HepG2 (cell line): Measurements from ENCODE around the gene FAM118A. TPM values are rescaled to one million over a fixed set of nuclear protein-coding genes. Genes with fewer than 3 reads are reported as not detected.
A peak's percentile ranks its signal among the peaks of the same experiment; 100 is the strongest.

Source experiments
- CBFB ChIP-seq: sonication (generic); formaldehyde crosslinking; IDR thresholded peaks from 2 replicates; pipeline ENCODE4 v1.4.0; 2020; ENCODE audit warnings: missing genetic modification reagents
- CBX5 ChIP-seq: sonication (generic); formaldehyde crosslinking; IDR thresholded peaks from 2 replicates; pipeline ENCODE4 v1.4.0; 2020; ENCODE audit warnings: missing genetic modification reagents, borderline replicate concordance
- DRAP1 ChIP-seq: IDR thresholded peaks from 2 replicates; pipeline ENCODE4 v1.6.1; 2016; ENCODE audit warnings: missing genetic modification reagents, missing compliant biosample characterization
- E2F5 ChIP-seq: sonication (generic); formaldehyde crosslinking; conservative IDR thresholded peaks from 2 replicates; pipeline ENCODE4 v1.4.0; 2020; ENCODE audit warnings: missing genetic modification reagents
- GATAD2A ChIP-seq: IDR thresholded peaks from 2 replicates; pipeline ENCODE4 v1.6.1; 2016
- HNRNPK ChIP-seq: fragments of 200-400 bp; formaldehyde crosslinking; IDR thresholded peaks from 2 replicates; pipeline ENCODE4 v1.6.1; 2018; ENCODE audit warnings: low read length, low read depth, moderate library complexity, mild to moderate bottlenecking; ENCODE audit not compliant: poor library complexity, severe bottlenecking
- IRF9 ChIP-seq: sonication (generic); formaldehyde crosslinking; IDR thresholded peaks from 2 replicates; pipeline ENCODE4 v1.8.0; 2022; ENCODE audit warnings: missing genetic modification reagents, mild to moderate bottlenecking, borderline replicate concordance
- IRX3 ChIP-seq: sonication (generic); formaldehyde crosslinking; IDR thresholded peaks from 2 replicates; pipeline ENCODE4 v1.8.1; 2023; ENCODE audit warnings: mild to moderate bottlenecking, low read depth, missing genetic modification reagents, borderline replicate concordance
- KLF12 ChIP-seq: sonication (generic); formaldehyde crosslinking; IDR thresholded peaks from 2 replicates; pipeline ENCODE4 v1.4.0; 2020; ENCODE audit warnings: missing genetic modification reagents, borderline replicate concordance
- MNT ChIP-seq: fragments of 450-650 bp; IDR thresholded peaks from 2 replicates; pipeline ENCODE4 v1.6.1; 2016
- SPEN ChIP-seq: sonication (generic); formaldehyde crosslinking; IDR thresholded peaks from 2 replicates; pipeline ENCODE4 v1.5.1; 2020; ENCODE audit warnings: low read depth, mild to moderate bottlenecking, missing genetic modification reagents
- TCF7 ChIP-seq: sonication (generic); IDR thresholded peaks from 2 replicates; pipeline ENCODE4 v1.6.1; 2016; ENCODE audit warnings: antibody characterized with exemption, low read depth
- ZBTB26 ChIP-seq: IDR thresholded peaks from 2 replicates; pipeline ENCODE4 v1.6.1; 2016; ENCODE audit warnings: missing compliant biosample characterization, missing genetic modification reagents, borderline replicate concordance
- ZMAT5 ChIP-seq: sonication (generic); formaldehyde crosslinking; IDR thresholded peaks from 2 replicates; pipeline ENCODE4 v1.5.0; 2020; ENCODE audit warnings: mild to moderate bottlenecking, low read depth, missing genetic modification reagents, borderline replicate concordance
- ZMYM3 ChIP-seq: sonication (generic); formaldehyde crosslinking; IDR thresholded peaks from 2 replicates; pipeline ENCODE4 v1.5.1; 2020; ENCODE audit warnings: mild to moderate bottlenecking, missing genetic modification reagents
- ZNF24 ChIP-seq: fragments of 450-650 bp; IDR thresholded peaks from 2 replicates; pipeline ENCODE4 v1.6.1; 2017; ENCODE audit warnings: antibody characterized with exemption, mild to moderate bottlenecking
- ZNF256 ChIP-seq: sonication (generic); formaldehyde crosslinking; conservative IDR thresholded peaks from 2 replicates; pipeline ENCODE4 v1.4.0; 2020; ENCODE audit warnings: missing genetic modification reagents
- ZNF446 ChIP-seq: sonication (generic); formaldehyde crosslinking; IDR thresholded peaks from 2 replicates; pipeline ENCODE4 v1.5.0; 2020; ENCODE audit warnings: mild to moderate bottlenecking, missing genetic modification reagents
- ZNF546 ChIP-seq: sonication (generic); formaldehyde crosslinking; conservative IDR thresholded peaks from 2 replicates; pipeline ENCODE4 v1.8.1; 2023; ENCODE audit warnings: mild to moderate bottlenecking, missing genetic modification reagents
- ZNF547 ChIP-seq: sonication (generic); formaldehyde crosslinking; IDR thresholded peaks from 2 replicates; pipeline ENCODE4 v1.5.1; 2020; ENCODE audit warnings: mild to moderate bottlenecking, missing genetic modification reagents
- ZNF629 ChIP-seq: sonication (generic); formaldehyde crosslinking; conservative IDR thresholded peaks from 2 replicates; pipeline ENCODE4 v1.5.0; 2020; ENCODE audit warnings: missing genetic modification reagents
- ZNF709 ChIP-seq: sonication (generic); formaldehyde crosslinking; IDR thresholded peaks from 2 replicates; pipeline ENCODE4 v1.5.0; 2020; ENCODE audit warnings: mild to moderate bottlenecking, missing genetic modification reagents
- ZNF784 ChIP-seq: sonication (generic); formaldehyde crosslinking; IDR thresholded peaks from 2 replicates; pipeline ENCODE4 v1.5.1; 2020; ENCODE audit warnings: missing genetic modification reagents, mild to moderate bottlenecking, borderline replicate concordance
- polyA plus RNA-seq, 8 experiments: library from polyadenylated mRNA; depleted of rRNA in 3 of 8; stranded (reverse) in 7 of 8; unstranded in 1 of 8; fragments of >200 nt; fragmentation: Illumina TruSeq in 4 of 8; extraction: Trizol in 4 of 8; gene quantifications; 2 replicates each; pipeline versions ENCODE4 v1.2.1 to v1.2.3, GENCODE V29; 2011 to 2016; ENCODE audit warnings: low read depth in 4 of 8, missing spikeins in 1 of 8, mixed read lengths in 1 of 8; ENCODE audit not compliant: insufficient read depth in 1 of 8
- total RNA-seq, 5 experiments: library from RNA; depleted of rRNA; stranded (reverse); fragments of >200 nt; fragmentation: Illumina TruSeq; extraction: Trizol; gene quantifications; 2 replicates each; pipeline ENCODE4 v1.2.3, GENCODE V29; 2016; ENCODE audit warnings: low read depth in 1 of 5

FAM118A gene
- total and polyA plus RNA-seq, 2 of the 13 experiments (the other 11 are each of a cell fraction or from before 2014, with no cell fraction given), result 36.7 to 48.2 TPM

GRCh38 chr22:45309422-45310227 is at the start of gene FAM118A (continued):
- no peak for TF ChIP-seq ZNF24
- peak; percentile 53; the same call in 1 of the 2 replicates for TF ChIP-seq ZNF446 (CRISPR knock-in tag)
- TF ChIP-seq IRF9 (CRISPR knock-in tag), result no peak; the same call in 1 of the 2 replicates
- TF ChIP-seq MNT, result 0 out of 2 replicates have a peak, but pooled peaks have one; percentile 3
- no peak for TF ChIP-seq TCF7
- TF ChIP-seq ZNF547 (CRISPR knock-in tag), result no peak
- TF ChIP-seq HNRNPK, result peak; percentile 84
- TF ChIP-seq CBFB (CRISPR knock-in tag), result peak; percentile 87
- TF ChIP-seq ZNF784 (CRISPR knock-in tag), result no peak
- no peak; the same call in none of the 2 replicates for TF ChIP-seq GATAD2A (CRISPR knock-in tag)
- peak; percentile 68; the same call in 1 of the 2 replicates for TF ChIP-seq DRAP1 (CRISPR knock-in tag)
- TF ChIP-seq ZBTB26 (CRISPR knock-in tag), result no peak
- no peak for TF ChIP-seq ZNF709 (CRISPR knock-in tag)
- TF ChIP-seq ZNF256 (CRISPR knock-in tag), result no peak
- TF ChIP-seq SPEN (CRISPR knock-in tag), result peak; percentile 84; the same call in 1 of the 2 replicates
- no peak for TF ChIP-seq E2F5 (CRISPR knock-in tag)
- peak; percentile 93 for TF ChIP-seq IRX3 (CRISPR knock-in tag)
- no peak for TF ChIP-seq CBX5 (CRISPR knock-in tag)
- TF ChIP-seq KLF12 (CRISPR knock-in tag), result peak; percentile 88
- peak; percentile 44; the same call in 1 of the 2 replicates for TF ChIP-seq ZNF629
- TF ChIP-seq ZMAT5 (CRISPR knock-in tag), result no peak
- no peak; the same call in 1 of the 2 replicates for TF ChIP-seq ZNF546 (CRISPR knock-in tag)
- no peak for TF ChIP-seq ZMYM3 (CRISPR knock-in tag)
